ENCODE measurements around the gene LIMS1. TPM values are rescaled to one million over a fixed set of nuclear protein-coding genes. Genes with fewer than 3 reads are reported as not detected.

Gene LIMS1
- total RNA-seq, 2 experiments from 2014 or later = 18.5 to 21.3 TPM

- H3K36me3 Mint-ChIP-seq (ENCODE audit: low read depth) = no peaks in the 10 kb centered on the region
- no peaks in the 10 kb centered on the region for H3K4me1 ChIP-seq (ENCODE audit: insufficient read depth, low read length)
- no peak overlapping the region for H3K27ac ChIP-seq (ENCODE audit: low read depth in 1 of 2, low read length in 2 of 2)
- ATAC-seq (ENCODE audit: poor library complexity) = no peak
- TF ChIP-seq CTCF (IDR thresholded peaks at IDR 0.05) = no peak
- no peak overlapping the region for H3K27ac Mint-ChIP-seq
- intact Hi-C loops (cut with DNase I, micrococcal nuclease) = no loop called here
- no peak for DNase-seq
- H3K4me3 ChIP-seq (ENCODE audit: low read length) = no peak overlapping the region
- no peaks in the 10 kb centered on the region for H3K9me3 ChIP-seq (ENCODE audit: control insufficient read depth in 1 of 2, insufficient read depth in 1 of 2, low read length in 2 of 2)
- no peak overlapping the region for H3K4me3 Mint-ChIP-seq
- no peaks in the 10 kb centered on the region for H3K27me3 ChIP-seq (ENCODE audit: control insufficient read depth in 1 of 2, insufficient read depth in 2 of 2, low read length in 2 of 2)
- no peaks in the 10 kb centered on the region for H3K36me3 ChIP-seq (ENCODE audit: insufficient read depth, low read length)
- POLR2A ChIA-PET = no interaction called here
- no peaks in the 10 kb centered on the region for H3K27me3 Mint-ChIP-seq
- CTCF ChIA-PET = no interaction called here
- no peaks in the 10 kb centered on the region for H3K9me3 Mint-ChIP-seq
- no peaks in the 10 kb centered on the region for H3K4me1 Mint-ChIP-seq (ENCODE audit: low read depth)
Observed at GRCh38 chr2:108602422-108602821, 68.2 kb downstream of the LIMS1 start.

- intact Hi-C loops (cut with DNase I, micrococcal nuclease) = no loop called here
- ATAC-seq (ENCODE audit: poor library complexity) = no peak
- H3K9me3 Mint-ChIP-seq = no peaks in the 10 kb centered on the region
Observed at GRCh38 chr2:108604196-108604595, 69.9 kb downstream of the LIMS1 start.

GRCh38 chr2:108605947-108606346 is 71.7 kb downstream of the LIMS1 start:
- CTCF ChIA-PET = interaction anchor here (4.5 kb wide), 1 partner anchor 31 kb away, joined by 52 read pairs; no protein-coding TSS in a partner anchor
- ATAC-seq (ENCODE audit: poor library complexity) (no peak), DNase-seq (no peak)
- no peak overlapping the region for H3K4me3 Mint-ChIP-seq
- no peak overlapping the region for H3K4me3 ChIP-seq (ENCODE audit: low read length)
- no peaks in the 10 kb centered on the region for H3K9me3 ChIP-seq (ENCODE audit: control insufficient read depth in 1 of 2, insufficient read depth in 1 of 2, low read length in 2 of 2)
- no peak overlapping the region for H3K27ac Mint-ChIP-seq
- POLR2A ChIA-PET = no interaction called here
- no peak overlapping the region for H3K27ac ChIP-seq (ENCODE audit: low read depth in 1 of 2, low read length in 2 of 2)
- peaks cover 19% of the 10 kb centered on the region for H3K4me1 ChIP-seq (ENCODE audit: insufficient read depth, low read length)
- H3K27me3 ChIP-seq (ENCODE audit: control insufficient read depth in 1 of 2, insufficient read depth in 2 of 2, low read length in 2 of 2) = no peaks in the 10 kb centered on the region
- H3K36me3 Mint-ChIP-seq (ENCODE audit: low read depth) = no peaks in the 10 kb centered on the region
- intact Hi-C loops (cut with DNase I, micrococcal nuclease) = loop anchor here in 1 of 2 experiments (5.0 kb wide), 2 partner anchors 111 to 181 kb away; partner anchors contain the start of genes CCDC138 and RANBP2
- peaks cover 28% of the 10 kb centered on the region for H3K4me1 Mint-ChIP-seq (ENCODE audit: low read depth)
- H3K9me3 Mint-ChIP-seq = no peaks in the 10 kb centered on the region
- H3K36me3 ChIP-seq (ENCODE audit: insufficient read depth, low read length) = no peaks in the 10 kb centered on the region
- no peak for TF ChIP-seq CTCF (IDR thresholded peaks at IDR 0.05)
- H3K27me3 Mint-ChIP-seq = no peaks in the 10 kb centered on the region

More at GRCh38 chr2:108604196-108604595, 69.9 kb downstream of the LIMS1 start:
- Mint-ChIP-seq H3K4me3 (no peak overlapping the region), H3K27me3 (no peaks in the 10 kb centered on the region), H3K36me3 (ENCODE audit: low read depth) (no peaks in the 10 kb centered on the region), H3K4me1 (ENCODE audit: low read depth) (peaks cover 16% of the 10 kb centered on the region), H3K27ac (no peak overlapping the region)
- POLR2A ChIA-PET = no interaction called here
- H3K9me3 ChIP-seq (ENCODE audit: control insufficient read depth in 1 of 2, insufficient read depth in 1 of 2, low read length in 2 of 2) = no peaks in the 10 kb centered on the region
- DNase-seq = no peak
- H3K36me3 ChIP-seq (ENCODE audit: insufficient read depth, low read length) = no peaks in the 10 kb centered on the region
- CTCF ChIA-PET = interaction anchor here (4.5 kb wide), 1 partner anchor 33 kb away, joined by 52 read pairs; no protein-coding TSS in a partner anchor
- TF ChIP-seq CTCF (IDR thresholded peaks at IDR 0.05) = no peak
- no peak overlapping the region for H3K27ac ChIP-seq (ENCODE audit: low read depth in 1 of 2, low read length in 2 of 2)
- H3K4me3 ChIP-seq (ENCODE audit: low read length) = no peak overlapping the region
- H3K4me1 ChIP-seq (ENCODE audit: insufficient read depth, low read length) = peaks cover 8% of the 10 kb centered on the region
- no peaks in the 10 kb centered on the region for H3K27me3 ChIP-seq (ENCODE audit: control insufficient read depth in 1 of 2, insufficient read depth in 2 of 2, low read length in 2 of 2)
